GM12891 (cell line): Measurements from ENCODE around the gene ST6GALNAC3.
A peak's percentile ranks its signal among the peaks of the same experiment; 100 is the strongest.

ENCODE experiments used
- DNase-seq: peaks from one replicate; pipeline ENCODE4 v3.0.0; 2011; ENCODE audit warnings: low spot score; ENCODE audit not compliant: insufficient read length
- FAIRE-seq: peaks from 2 replicates; lab custom pipeline; 2011; peaks lifted over from hg19 to GRCh38; lab: Jason Lieb, UNC
- PAX5 ChIP-seq: IDR thresholded peaks from 2 replicates; pipeline ENCODE4 v1.6.1; 2011; ENCODE audit warnings: low read length, moderate library complexity, mild to moderate bottlenecking; ENCODE audit not compliant: insufficient read depth, severe bottlenecking
- POLR2A ChIP-seq: IDR thresholded peaks from 2 replicates; pipeline ENCODE4 v1.6.1; 2011; ENCODE audit warnings: low read depth, low read length, control low read depth
- POLR2AphosphoS5 ChIP-seq: IDR thresholded peaks from 2 replicates; pipeline ENCODE4 v1.6.1; 2011; ENCODE audit warnings: low read depth, low read length, control low read depth
- POU2F2 ChIP-seq: IDR thresholded peaks from 2 replicates; pipeline ENCODE4 v1.6.1; 2011; ENCODE audit warnings: low read depth, mild to moderate bottlenecking, control low read depth, low read length, moderate library complexity
- SPI1 ChIP-seq: IDR thresholded peaks from 2 replicates; pipeline ENCODE4 v1.6.1; 2011; ENCODE audit warnings: low read depth, low read length, control low read depth
- TAF1 ChIP-seq: IDR thresholded peaks from 2 replicates; pipeline ENCODE4 v1.6.1; 2011; ENCODE audit warnings: low read depth, low read length, control low read depth

Gene ST6GALNAC3

GRCh38 chr1:76300556-76300955 is 226.0 kb downstream of the ST6GALNAC3 start:
- TF ChIP-seq PAX5 (no peak), POU2F2 (no peak), SPI1 (no peak), TAF1 (no peak), POLR2A (no peak), POLR2AphosphoS5 (no peak)
- DNase-seq (no peak), FAIRE-seq (no peak)

- FAIRE-seq, result no peak
- no peak for DNase-seq
- TF ChIP-seq POU2F2 (no peak), POLR2AphosphoS5 (no peak), SPI1 (no peak), TAF1 (no peak), POLR2A (no peak), PAX5 (no peak)
Measured at GRCh38 chr1:76302711-76303339, 228.3 kb downstream of the ST6GALNAC3 start.

DNA sequence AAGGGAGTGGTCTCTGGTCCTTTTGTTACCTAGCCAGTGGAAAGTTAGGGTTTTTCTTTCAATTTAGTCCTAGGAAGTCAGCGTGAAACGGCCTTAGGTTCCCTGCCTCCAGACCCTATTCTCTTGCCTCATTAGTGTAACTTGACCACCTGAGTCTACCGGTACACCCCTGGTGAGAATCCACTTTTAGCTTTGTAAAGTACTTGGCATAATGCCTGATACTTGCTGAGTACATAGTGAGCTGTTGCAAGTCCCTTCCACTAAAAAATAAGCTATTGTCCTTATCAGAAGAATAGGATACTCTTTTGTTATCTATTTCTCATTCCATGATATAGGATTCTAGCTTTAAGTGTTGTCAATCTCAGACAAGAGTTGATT is 228.8 kb downstream of the ST6GALNAC3 start:
- DNase-seq, result no peak
- no peak for FAIRE-seq
- TF ChIP-seq POLR2AphosphoS5 (no peak), POLR2A (no peak), TAF1 (no peak), SPI1 (no peak), POU2F2 (no peak), PAX5 (no peak)

DNA sequence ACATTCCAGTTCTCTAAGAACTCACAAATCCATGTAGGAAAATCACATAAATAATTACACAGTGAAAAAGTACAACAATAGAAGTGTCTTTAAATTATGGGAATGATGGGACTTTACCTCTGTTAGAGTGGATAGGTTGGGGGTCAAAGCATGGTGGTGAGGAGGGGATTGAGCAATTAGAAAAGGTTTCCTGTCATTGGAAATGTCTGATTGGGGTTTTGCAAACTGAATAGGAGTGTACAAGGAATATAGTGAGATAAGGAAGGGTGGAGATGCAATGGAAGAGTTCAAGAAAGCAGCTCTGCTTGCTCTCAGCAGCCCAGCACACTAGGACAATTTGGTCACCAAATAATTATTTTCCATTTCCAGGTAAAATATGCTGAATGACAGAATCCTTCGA is 238.8 kb downstream of the ST6GALNAC3 start:
- FAIRE-seq, result no peak

GRCh38 chr1:76314730-76315129 is 240.2 kb downstream of the ST6GALNAC3 start:
- DNase-seq (no peak), FAIRE-seq (no peak)
- TF ChIP-seq TAF1, result no peak
- TF ChIP-seq POLR2AphosphoS5, result no peak
- no peak for TF ChIP-seq SPI1
- no peak for TF ChIP-seq POLR2A
- TF ChIP-seq PAX5, result no peak
- no peak for TF ChIP-seq POU2F2

More for the DNA sequence above, 238.8 kb downstream of the ST6GALNAC3 start:
- no peak for TF ChIP-seq POLR2AphosphoS5
- no peak for TF ChIP-seq POU2F2
- TF ChIP-seq TAF1, result no peak
- no peak for TF ChIP-seq SPI1
- no peak for TF ChIP-seq POLR2A
- no peak for TF ChIP-seq PAX5
- DNase-seq, result no peak

GRCh38 chr1:76317299-76317900 is 242.9 kb downstream of the ST6GALNAC3 start:
- DNase-seq (no peak), FAIRE-seq (no peak)
- TF ChIP-seq TAF1 (no peak), SPI1 (no peak), POU2F2 (no peak), PAX5 (no peak), POLR2AphosphoS5 (no peak), POLR2A (no peak)

DNA sequence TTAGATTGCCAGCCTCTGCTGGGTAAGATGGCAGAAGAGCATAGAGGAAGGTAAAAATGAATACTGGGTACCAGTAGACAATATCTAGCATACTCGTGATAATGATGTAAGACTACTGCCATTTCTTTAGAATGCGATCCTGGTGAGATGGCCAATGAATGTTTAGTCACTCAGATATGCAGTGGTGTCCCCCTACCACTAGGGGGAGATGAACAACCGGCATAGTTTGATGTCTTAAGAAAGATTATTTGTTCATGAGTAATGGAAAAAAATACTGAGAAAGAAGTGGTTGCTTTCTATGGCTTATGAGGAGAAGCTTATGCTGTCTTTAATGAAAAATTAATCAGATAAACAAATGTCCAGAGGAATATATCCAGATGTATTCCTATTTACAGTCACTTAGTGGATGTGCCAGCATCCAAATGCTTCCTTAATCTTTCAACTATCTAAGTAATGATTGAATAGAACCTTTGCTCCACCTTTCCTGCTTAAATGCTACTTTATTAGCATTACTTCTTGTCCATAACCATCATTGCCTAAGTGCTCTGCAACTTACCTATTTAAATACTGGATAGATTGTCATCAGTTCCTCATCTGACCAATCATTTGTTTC is 256.6 kb downstream of the ST6GALNAC3 start:
- DNase-seq (peak; percentile 3), FAIRE-seq (peak; percentile 88)
- TF ChIP-seq POLR2A (no peak), POU2F2 (peak; percentile 61; the same call in 1 of the 2 replicates)

DNA sequence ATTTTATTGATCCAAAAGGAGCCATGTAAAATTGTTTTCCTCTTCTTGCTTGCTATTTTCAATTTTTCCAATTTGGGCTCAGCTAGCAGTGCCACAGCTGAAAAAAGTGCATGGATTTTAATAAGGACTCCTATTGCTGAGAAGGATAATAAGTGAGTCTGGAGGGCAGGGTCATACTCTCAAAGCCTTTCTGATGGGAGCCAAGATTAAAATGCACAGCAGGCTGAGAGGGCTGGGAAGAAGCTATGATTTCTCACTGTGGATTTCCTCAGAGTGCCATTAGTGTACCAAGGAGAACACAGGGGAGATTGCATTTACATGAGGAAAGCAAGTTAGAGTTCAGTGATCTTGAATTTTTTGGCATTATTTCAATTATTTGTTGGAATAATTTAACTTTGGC is 261.3 kb downstream of the ST6GALNAC3 start:
- DNase-seq (no peak), FAIRE-seq (no peak)
- TF ChIP-seq POLR2AphosphoS5, result no peak
- no peak for TF ChIP-seq POU2F2
- TF ChIP-seq POLR2A, result no peak
- TF ChIP-seq SPI1, result no peak
- no peak for TF ChIP-seq PAX5
- no peak for TF ChIP-seq TAF1

GRCh38 chr1:76336931-76337371 is 262.4 kb downstream of the ST6GALNAC3 start:
- TF ChIP-seq SPI1 (no peak), POLR2A (no peak), POLR2AphosphoS5 (no peak), TAF1 (no peak), PAX5 (no peak), POU2F2 (no peak)
- DNase-seq (no peak), FAIRE-seq (no peak)

GRCh38 chr1:76337542-76338219 is 263.1 kb downstream of the ST6GALNAC3 start:
- no peak for TF ChIP-seq SPI1
- no peak for DNase-seq
- FAIRE-seq, result no peak
